K562 (cell line): Measurements from ENCODE around the gene BNIPL. TPM values are rescaled to one million over a fixed set of nuclear protein-coding genes. Genes with fewer than 3 reads are reported as not detected.
A peak's percentile ranks its signal among the peaks of the same experiment; 100 is the strongest.

ENCODE experiments used
- ATF3 ChIP-seq, 2 experiments: fragments of 450-650 bp in 1 of 2; sonication (generic) in 1 of 2; formaldehyde crosslinking in 1 of 2; IDR thresholded peaks in 1 of 2; conservative IDR thresholded peaks in 1 of 2; 2 replicates each; pipeline versions ENCODE4 v1.6.1 to v1.8.1; 2016 to 2023; ENCODE audit warnings: mild to moderate bottlenecking in 2 of 2, moderate library complexity in 2 of 2, inconsistent platforms in 1 of 2, missing genetic modification reagents in 1 of 2
- CBFA2T2 ChIP-seq: fragments of 450-650 bp; conservative IDR thresholded peaks from 2 replicates; pipeline ENCODE4 v1.6.1; 2017; ENCODE audit warnings: mild to moderate bottlenecking
- CCNT2 ChIP-seq: IDR thresholded peaks from 2 replicates; pipeline ENCODE4 v1.6.1; 2011; ENCODE audit warnings: borderline replicate concordance, low read depth, mild to moderate bottlenecking, moderate library complexity, mixed read lengths, low read length; ENCODE audit not compliant: insufficient read length; ENCODE audit errors: extremely low read depth
- CTCFL ChIP-seq: IDR thresholded peaks from 2 replicates; pipeline ENCODE4 v1.6.1; 2011; ENCODE audit warnings: borderline replicate concordance, low read depth, mild to moderate bottlenecking, moderate library complexity, low read length; ENCODE audit not compliant: insufficient read depth, poor library complexity, severe bottlenecking
- CXXC5 ChIP-seq: fragments of 250-450 bp; sonication (Bioruptor Pico); IDR thresholded peaks from 2 replicates; pipeline ENCODE4 v1.8.0; 2022; ENCODE audit warnings: inconsistent platforms, mild to moderate bottlenecking, moderate library complexity
- HMGN3 ChIP-seq: IDR thresholded peaks from 2 replicates; pipeline ENCODE4 v1.6.1; 2011; ENCODE audit warnings: borderline replicate concordance, low read depth, mild to moderate bottlenecking, mixed read lengths, low read length; ENCODE audit not compliant: insufficient read length; ENCODE audit errors: extremely low read depth
- HNRNPK ChIP-seq: fragments of 200-400 bp; formaldehyde crosslinking; IDR thresholded peaks from one replicate; pipeline ENCODE4 v1.6.1; 2018; ENCODE audit warnings: mild to moderate bottlenecking, low read depth, low read length; ENCODE audit not compliant: poor library complexity, severe bottlenecking
- HNRNPUL1 ChIP-seq: fragments of 200-400 bp; formaldehyde crosslinking; IDR thresholded peaks from 2 replicates; pipeline ENCODE4 v1.6.1; 2017; ENCODE audit warnings: low read length
- KDM1A ChIP-seq, 2 experiments: fragments of 450-650 bp; IDR thresholded peaks; 2 replicates each; pipeline ENCODE4 v1.6.1; 2016; ENCODE audit warnings: mild to moderate bottlenecking in 2 of 2
- KLF13 ChIP-seq: fragments of 450-650 bp; IDR thresholded peaks from 2 replicates; pipeline ENCODE4 v1.6.1; 2016; ENCODE audit warnings: missing genetic modification characterization, low read depth, mild to moderate bottlenecking, missing compliant biosample characterization, moderate library complexity, borderline replicate concordance
- MXD1 ChIP-seq: fragments of 250-450 bp; sonication (Bioruptor Pico); IDR thresholded peaks from 2 replicates; pipeline ENCODE4 v1.8.0; 2021; ENCODE audit warnings: borderline replicate concordance, mild to moderate bottlenecking, moderate library complexity; ENCODE audit not compliant: poor library complexity, severe bottlenecking
- NCOA2 ChIP-seq, 2 experiments: fragments of 450-650 bp; IDR thresholded peaks; 2 replicates each; pipeline ENCODE4 v1.6.1; 2018; ENCODE audit warnings: mild to moderate bottlenecking in 2 of 2, moderate library complexity in 1 of 2; ENCODE audit not compliant: partially characterized antibody in 2 of 2
- NR4A1 ChIP-seq, 2 experiments: fragments of 250-450 bp in 1 of 2; fragments of 450-650 bp in 1 of 2; sonication (Bioruptor Pico) in 1 of 2; IDR thresholded peaks; 2 replicates each; pipeline versions ENCODE4 v1.4.0 to v1.6.1; 2016 to 2020; ENCODE audit warnings: mild to moderate bottlenecking in 2 of 2, missing compliant biosample characterization in 1 of 2, missing genetic modification characterization in 1 of 2, moderate library complexity in 1 of 2
- PHF8 ChIP-seq: fragments of 200-600 bp; sonication (generic); IDR thresholded peaks from 2 replicates; pipeline ENCODE4 v1.6.1; 2012; ENCODE audit warnings: mixed run types, mild to moderate bottlenecking, inconsistent platforms, low read length, moderate library complexity, borderline replicate concordance
- RNF2 ChIP-seq: sonication (generic); IDR thresholded peaks from 2 replicates; pipeline ENCODE4 v1.6.1; 2016
- SMARCA5 ChIP-seq: fragments of 450-650 bp; IDR thresholded peaks from 2 replicates; pipeline ENCODE4 v1.6.1; 2016
- TFAM ChIP-seq: fragments of 250-450 bp; sonication (Bioruptor Pico); conservative IDR thresholded peaks from 2 replicates; pipeline ENCODE4 v1.5.0; 2021; ENCODE audit warnings: mild to moderate bottlenecking, moderate library complexity
- TSC22D4 ChIP-seq: fragments of 450-650 bp; IDR thresholded peaks from 2 replicates; pipeline ENCODE4 v1.6.1; 2016; ENCODE audit warnings: missing genetic modification characterization, missing biosample characterization, control low read depth
- ZBTB17 ChIP-seq: fragments of 450-650 bp; formaldehyde crosslinking; IDR thresholded peaks from 2 replicates; pipeline ENCODE4 v1.4.0; 2020; ENCODE audit warnings: mild to moderate bottlenecking
- ZNF146 ChIP-seq: IDR thresholded peaks from one replicate; pipeline ENCODE4 v1.6.1; 2018; ENCODE audit warnings: missing compliant biosample characterization; ENCODE audit not compliant: unreplicated experiment
- ZNF217 ChIP-seq: sonication (generic); formaldehyde crosslinking; IDR thresholded peaks from 2 replicates; pipeline ENCODE4 v1.8.0; 2022; ENCODE audit warnings: mild to moderate bottlenecking, missing genetic modification reagents
- ZZZ3 ChIP-seq: fragments of 450-650 bp; IDR thresholded peaks from 2 replicates; pipeline ENCODE4 v1.6.1; 2016; ENCODE audit warnings: antibody characterized with exemption, mild to moderate bottlenecking, moderate library complexity
- polyA plus RNA-seq, 8 experiments: library from polyadenylated mRNA; depleted of rRNA in 4 of 8; stranded (reverse) in 5 of 8; unstranded in 3 of 8; fragments of >200 nt; fragmentation: Nextera tagmentation in 2 of 8; fragmentation: Illumina TruSeq in 1 of 8; extraction: Ambion mirVana in 2 of 8; extraction: Trizol in 1 of 8; gene quantifications; 2 replicates each; pipeline versions ENCODE4 v1.2.1 to v1.2.3, GENCODE V29; 2011 to 2014; ENCODE audit warnings: inconsistent platforms in 1 of 8, missing spikeins in 1 of 8
- total RNA-seq, 7 experiments: library from RNA; depleted of rRNA in 6 of 7; stranded (reverse); fragments of >200 nt in 6 of 7; fragmentation: Illumina TruSeq in 2 of 7; extraction: Trizol in 2 of 7; gene quantifications; 2 replicates each; pipeline versions ENCODE4 v1.2.1 to v1.2.3, GENCODE V29; 2011 to 2021; ENCODE audit warnings: low replicate concordance in 1 of 7

Gene BNIPL
- total and polyA plus RNA-seq, 9 of the 15 experiments (the other 6 are each of a cell fraction or from before 2014, with no cell fraction given) = 0.08 to 1.4 (median 0.68) TPM

- TF ChIP-seq HNRNPK (no peak), ATF3 (IDR thresholded peaks at IDR 0.05) (peak; percentile 77), ATF3 (CRISPR knock-in tag; conservative IDR thresholded peaks at IDR 0.05) (no peak), CTCFL (no peak), CCNT2 (no peak), NR4A1 (CRISPR knock-in tag; IDR thresholded peaks at IDR 0.05) (no peak), NR4A1 (tag; IDR thresholded peaks at IDR 0.05) (no peak; the same call in 1 of the 2 replicates), HMGN3 (no peak), CXXC5 (CRISPR knock-in tag) (peak; percentile 89), ZZZ3 (no peak), PHF8 (peak; percentile 26; the same call in 1 of the 2 replicates), TFAM (CRISPR knock-in tag) (no peak), MXD1 (CRISPR knock-in tag) (no peak), HNRNPUL1 (no peak), NCOA2 (IDR thresholded peaks at IDR 0.05; ENCODE audit: partially characterized antibody in 2 of 2) (no peak), SMARCA5 (no peak), ZNF146 (no peak), CBFA2T2 (peak; percentile 48), KDM1A (IDR thresholded peaks at IDR 0.05) (peak; percentile 44 to 45; a peak in 3 of 4 replicates), RNF2 (peak; percentile 35; the same call in 1 of the 2 replicates), ZBTB17 (CRISPR knock-in tag) (0 out of 2 replicates have a peak, but pooled peaks have one; percentile 14), KLF13 (no peak), TSC22D4 (no peak), ZNF217 (CRISPR knock-in tag) (no peak)
Observed at GRCh38 chr1:150999051-150999674, 37.2 kb upstream of the BNIPL start (continued).
